GM12874 (cell line): ENCODE measurements around the gene ALS2CL.

Experiments
- TF ChIP-seq, protein P1 (sequence below): IDR thresholded peaks from 2 replicates; pipeline ENCODE4 v1.5.1; 2011; ENCODE audit warnings: low read depth, mild to moderate bottlenecking, control low read depth, low read length, moderate library complexity; ENCODE audit not compliant: insufficient read depth

Gene ALS2CL

DNA sequence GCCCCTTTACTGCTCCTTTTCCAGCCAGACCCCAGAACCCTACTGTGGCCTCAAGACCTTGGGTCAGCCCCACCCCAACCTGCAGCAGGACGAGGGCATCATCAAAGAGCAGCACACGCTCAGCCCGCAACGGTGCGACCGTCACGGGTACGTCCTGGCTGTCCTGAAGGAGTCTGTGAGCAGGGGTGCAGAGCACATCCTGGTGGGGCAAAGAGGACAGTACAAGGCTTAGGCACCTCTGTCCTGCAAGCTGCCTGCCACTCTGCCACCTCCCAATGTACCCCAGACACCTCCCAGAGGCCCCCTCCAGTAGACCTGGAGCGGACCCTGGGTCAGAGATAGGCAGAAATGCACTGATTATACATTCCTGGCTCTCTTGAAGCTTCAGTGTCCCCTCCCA, 8.0 kb downstream of the ALS2CL start:
- TF ChIP-seq, protein P1, sequence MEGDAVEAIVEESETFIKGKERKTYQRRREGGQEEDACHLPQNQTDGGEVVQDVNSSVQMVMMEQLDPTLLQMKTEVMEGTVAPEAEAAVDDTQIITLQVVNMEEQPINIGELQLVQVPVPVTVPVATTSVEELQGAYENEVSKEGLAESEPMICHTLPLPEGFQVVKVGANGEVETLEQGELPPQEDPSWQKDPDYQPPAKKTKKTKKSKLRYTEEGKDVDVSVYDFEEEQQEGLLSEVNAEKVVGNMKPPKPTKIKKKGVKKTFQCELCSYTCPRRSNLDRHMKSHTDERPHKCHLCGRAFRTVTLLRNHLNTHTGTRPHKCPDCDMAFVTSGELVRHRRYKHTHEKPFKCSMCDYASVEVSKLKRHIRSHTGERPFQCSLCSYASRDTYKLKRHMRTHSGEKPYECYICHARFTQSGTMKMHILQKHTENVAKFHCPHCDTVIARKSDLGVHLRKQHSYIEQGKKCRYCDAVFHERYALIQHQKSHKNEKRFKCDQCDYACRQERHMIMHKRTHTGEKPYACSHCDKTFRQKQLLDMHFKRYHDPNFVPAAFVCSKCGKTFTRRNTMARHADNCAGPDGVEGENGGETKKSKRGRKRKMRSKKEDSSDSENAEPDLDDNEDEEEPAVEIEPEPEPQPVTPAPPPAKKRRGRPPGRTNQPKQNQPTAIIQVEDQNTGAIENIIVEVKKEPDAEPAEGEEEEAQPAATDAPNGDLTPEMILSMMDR = no peak

DNA sequence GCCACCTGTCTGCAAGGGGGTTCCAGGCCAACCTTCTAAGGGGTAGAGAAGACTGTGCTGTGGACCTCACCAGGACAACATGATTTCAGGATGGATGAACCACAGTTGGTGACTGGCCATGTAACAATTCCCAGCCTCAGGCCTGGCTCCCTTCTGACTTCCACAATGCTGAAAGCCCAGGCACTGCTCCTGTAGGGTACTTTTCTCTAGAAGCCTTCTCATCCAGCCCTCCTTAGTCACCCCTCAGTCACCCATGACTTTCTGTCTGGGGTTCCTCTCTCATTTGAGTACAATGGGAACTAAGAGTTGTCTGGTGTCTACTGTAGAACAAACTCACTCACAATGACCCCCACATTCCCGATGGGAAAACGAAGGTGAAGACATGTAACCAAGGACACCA, 8.6 kb downstream of the ALS2CL start:
- TF ChIP-seq, protein P1 = no peak

DNA sequence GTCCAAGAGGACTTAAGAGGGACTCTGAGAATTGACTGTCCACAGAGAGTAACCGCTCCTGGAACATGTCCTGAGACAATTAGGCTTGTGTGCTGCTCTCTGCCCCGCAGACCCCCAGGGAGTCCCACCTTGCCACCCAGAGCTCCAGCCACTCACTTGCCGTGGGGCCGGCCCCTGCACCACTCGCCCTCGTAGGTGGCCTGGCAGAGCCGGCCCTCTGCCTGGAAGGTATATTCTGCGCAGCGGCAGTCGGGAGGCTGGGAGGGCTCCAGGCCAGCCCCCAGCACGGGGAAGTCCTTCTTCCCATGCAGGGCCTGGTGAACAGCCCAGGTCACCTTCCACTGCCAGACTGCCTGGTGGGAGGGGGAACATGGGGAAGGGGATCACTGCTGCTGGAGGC, 10.5 kb downstream of the ALS2CL start:
- TF ChIP-seq, protein P1 = no peak

DNA sequence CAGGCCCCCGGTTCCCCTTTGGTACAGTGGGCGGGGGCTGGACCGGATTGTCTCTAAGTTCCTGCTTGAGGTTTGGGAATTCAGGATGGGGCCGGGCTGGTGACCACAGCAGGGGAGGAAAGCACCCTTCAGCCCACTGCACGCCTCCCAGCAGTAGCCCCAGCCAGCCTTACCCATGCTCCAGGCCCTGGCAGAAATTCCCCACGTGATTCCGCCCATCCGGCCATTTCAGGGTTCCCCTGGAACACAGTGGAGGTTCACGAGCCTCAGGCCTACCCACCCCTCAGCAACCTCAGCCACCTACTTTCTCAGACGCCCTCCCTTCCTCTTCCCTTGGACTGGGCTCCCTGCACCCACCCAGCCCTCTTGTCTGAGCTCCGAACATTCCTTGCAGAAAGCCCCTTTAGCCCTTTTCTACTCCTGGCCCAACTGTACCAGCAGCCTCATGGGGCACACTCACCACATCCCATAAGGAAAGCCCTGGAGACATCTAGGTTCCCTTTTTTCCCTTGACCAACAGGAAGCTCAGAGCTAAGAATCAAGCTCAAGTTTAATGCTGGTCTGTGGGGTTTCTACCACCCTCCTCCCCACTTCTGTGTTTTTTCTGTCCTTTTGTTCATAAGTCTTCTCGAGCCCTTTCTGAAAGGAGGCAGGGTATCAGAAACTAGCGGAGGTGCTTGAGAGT, 11.5 kb downstream of the ALS2CL start:
- TF ChIP-seq, protein P1 = no peak

DNA sequence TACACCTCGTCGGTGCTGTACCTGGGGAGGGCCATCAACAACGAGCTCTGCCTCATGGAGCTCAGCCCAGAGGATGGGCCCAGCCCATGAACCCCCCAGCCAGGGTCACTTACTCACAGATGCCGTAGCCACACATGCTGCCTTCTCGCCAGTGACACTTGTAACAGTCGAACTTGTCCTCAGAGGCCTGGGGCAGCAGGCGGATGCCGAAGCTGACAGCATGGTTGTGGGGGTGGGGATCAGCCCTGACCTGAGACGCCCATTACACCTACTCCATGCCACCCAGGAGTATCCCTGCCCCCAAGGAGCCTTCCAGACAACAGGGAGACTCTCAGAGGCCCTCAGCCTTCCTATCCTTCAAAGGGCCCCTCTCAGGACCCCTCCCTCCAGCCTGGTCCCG, 12.1 kb downstream of the ALS2CL start:
- TF ChIP-seq, protein P1 = no peak

DNA sequence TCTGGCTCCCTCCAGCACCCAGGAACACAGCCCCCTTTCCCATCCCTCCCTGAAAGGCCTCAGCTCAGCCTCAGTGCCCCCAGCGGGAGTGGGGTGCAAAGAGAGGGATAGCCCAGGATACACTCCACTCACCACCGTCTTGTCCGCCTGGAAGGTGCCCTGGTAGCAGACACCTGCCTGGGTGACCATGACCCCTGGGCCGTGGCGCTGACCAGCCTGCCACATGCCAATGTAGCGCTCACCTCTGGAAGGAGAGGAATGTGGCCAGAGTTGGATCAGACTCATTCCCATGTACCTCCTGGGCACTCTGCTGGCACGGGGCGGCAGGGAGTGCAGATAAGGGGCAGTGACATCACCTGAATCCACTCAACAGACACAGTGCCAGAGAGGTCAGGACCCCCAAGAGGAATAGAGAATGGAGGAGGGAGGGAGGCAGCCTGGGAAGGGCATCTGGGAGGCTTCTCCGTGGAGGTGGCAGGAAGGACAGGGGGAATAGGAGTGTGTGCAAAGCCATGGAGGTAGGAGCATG, 13.1 kb downstream of the ALS2CL start:
- TF ChIP-seq, protein P1 = no peak

DNA sequence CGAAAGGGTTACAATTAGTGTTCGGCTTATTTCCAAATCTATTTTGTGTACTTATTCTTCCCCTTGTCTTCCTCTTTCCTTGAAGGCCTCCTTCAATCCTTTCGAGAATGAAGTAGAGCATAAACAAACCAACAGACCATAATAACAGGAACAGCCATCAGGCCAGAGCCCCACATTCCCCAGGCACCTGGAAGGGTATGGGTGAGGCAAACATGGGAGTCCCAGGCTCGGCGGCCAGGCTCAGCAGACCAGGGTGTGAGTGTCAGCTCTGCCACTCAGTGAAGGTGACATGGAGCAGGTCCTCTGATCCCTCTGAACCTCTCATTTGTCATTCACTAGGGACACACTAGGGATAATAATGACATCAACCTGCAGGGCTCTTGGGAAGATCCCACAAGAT, 13.8 kb downstream of the ALS2CL start:
- TF ChIP-seq, protein P1 = no peak
